K562 (cell line): ENCODE data around the gene CYP11A1. TPM values are rescaled to one million over a fixed set of nuclear protein-coding genes. Genes with fewer than 3 reads are reported as not detected.

Source experiments
- ATAC-seq: fragments of 200-7000 bp; cut with Tn5 transposase; 3 replicates; pipeline ENCODE4 v1.9.1; 2020; ENCODE audit warnings: moderate library complexity
- BruUV-seq: library from RNA; stranded (reverse); fragments of 400-500 nt; replicated peaks from 2 replicates; lab custom pipeline; 2021; lab: Mats Ljungman, UMichigan
- CTCF ChIA-PET: fragments of 300-600 bp; formaldehyde crosslinking; extraction: SDS; loops from one replicate; lab custom pipeline; 2021; ENCODE audit warnings: low intra/inter-chr PET ratio; lab: Yijun Ruan, JAX
- POLR2A ChIA-PET: fragments of 300-600, 350-650 bp; sonication (Branson Sonifier 250); formaldehyde crosslinking; extraction: SDS; loops from one replicate; lab custom pipeline; 2021; ENCODE audit warnings: antibody characterized with exemption, inconsistent platforms; lab: Yijun Ruan, JAX
- DNase-seq, 4 experiments: peaks; one replicate each; pipeline versions ENCODE4 v3.0.0 to v3.0.0-alpha.2; 2011 to 2018; ENCODE audit warnings: low spot score in 3 of 4, mixed read lengths in 3 of 4; ENCODE audit errors: extremely low read depth in 1 of 4
- FAIRE-seq: peaks from 2 replicates; lab custom pipeline; 2011; peaks lifted over from hg19 to GRCh38; lab: Jason Lieb, UNC
- H2AFZ ChIP-seq: 2 replicates; pipeline ENCODE4 v1.6.0; 2011; ENCODE audit warnings: low read depth, low read length, control low read depth, inconsistent platforms
- H3K27ac ChIP-seq: fragments of 200-600 bp; 3 replicates; pipeline ENCODE4 v1.8.0; 2011; ENCODE audit warnings: low read depth, mild to moderate bottlenecking, control low read depth, inconsistent platforms, low read length, moderate library complexity, mixed read lengths; ENCODE audit errors: extremely low read depth
- H3K27me3 ChIP-seq, 2 experiments: fragments of 300-600 bp in 1 of 2; 2 replicates in 1 of 2; 3 replicates in 1 of 2; pipeline versions ENCODE4 v1.6.0 to v1.8.0; 2011; ENCODE audit warnings: inconsistent platforms in 2 of 2, low read length in 2 of 2, mild to moderate bottlenecking in 1 of 2, mixed read lengths in 1 of 2, moderate library complexity in 1 of 2; ENCODE audit not compliant: control insufficient read depth in 2 of 2, insufficient read depth in 2 of 2
- H3K36me3 ChIP-seq: fragments of 300-600 bp; 3 replicates; pipeline ENCODE4 v1.8.0; 2011; ENCODE audit warnings: mild to moderate bottlenecking, low read length, inconsistent platforms; ENCODE audit not compliant: control insufficient read depth, insufficient read depth
- H3K4me1 ChIP-seq, 2 experiments: fragments of 200-600 bp in 1 of 2; replicated peaks in 1 of 2; 2 replicates in 1 of 2; 3 replicates in 1 of 2; pipeline versions ENCODE4 v1.5.1 to v1.8.0; 2011; ENCODE audit warnings: inconsistent platforms in 2 of 2, low read length in 2 of 2, mild to moderate bottlenecking in 1 of 2, mixed read lengths in 1 of 2, moderate library complexity in 1 of 2; ENCODE audit not compliant: control insufficient read depth in 2 of 2, insufficient read depth in 2 of 2
- H3K4me2 ChIP-seq: 2 replicates; pipeline ENCODE4 v1.6.1; 2011; ENCODE audit warnings: low read length, control low read depth, inconsistent platforms, mixed read lengths; ENCODE audit not compliant: insufficient read depth
- H3K4me3 ChIP-seq: fragments of 200-600 bp; sonication (generic), shearing (Covaris generic); 2 replicates; pipeline ENCODE4 v1.5.1; 2016; ENCODE audit warnings: control low read depth, inconsistent platforms
- H3K79me2 ChIP-seq: fragments of 200-600 bp; 3 replicates; pipeline ENCODE4 v1.8.0; 2011; ENCODE audit warnings: low read length, inconsistent platforms; ENCODE audit not compliant: control insufficient read depth, insufficient read depth
- H3K9ac ChIP-seq, 2 experiments: 2 replicates each; pipeline versions ENCODE4 v1.6.0 to v1.6.1; 2011; ENCODE audit warnings: low read depth in 2 of 2, low read length in 2 of 2, control low read depth in 1 of 2, inconsistent platforms in 1 of 2, mild to moderate bottlenecking in 1 of 2, mixed read lengths in 1 of 2; ENCODE audit not compliant: insufficient read depth in 1 of 2
- H3K9me1 ChIP-seq: one replicate; pipeline ENCODE4 v1.6.0; 2011; ENCODE audit warnings: inconsistent platforms, mild to moderate bottlenecking, low read length, moderate library complexity; ENCODE audit not compliant: control insufficient read depth, insufficient read depth
- H3K9me3 ChIP-seq: replicated peaks from 2 replicates; pipeline ENCODE4 v1.5.1; 2011; ENCODE audit warnings: low read depth, low read length, inconsistent platforms; ENCODE audit not compliant: control insufficient read depth, insufficient read depth
- H4K20me1 ChIP-seq: replicated peaks from 2 replicates; pipeline ENCODE4 v1.6.1; 2011; ENCODE audit warnings: low read length, inconsistent platforms, mixed read lengths; ENCODE audit not compliant: control insufficient read depth, insufficient read depth
- BCOR ChIP-seq: fragments of 450-650 bp; IDR thresholded peaks from 2 replicates; pipeline ENCODE4 v1.6.1; 2016
- DIDO1 ChIP-seq: fragments of 450-650 bp; IDR thresholded peaks from 2 replicates; pipeline ENCODE4 v1.6.1; 2016; ENCODE audit warnings: low read depth, missing biosample characterization, missing genetic modification characterization
- ETV5 ChIP-seq: sonication (generic); formaldehyde crosslinking; IDR thresholded peaks from 2 replicates; pipeline ENCODE4 v1.4.0; 2020; ENCODE audit warnings: low read depth, mild to moderate bottlenecking, missing genetic modification reagents
- FIP1L1 ChIP-seq: fragments of 200-400 bp; formaldehyde crosslinking; IDR thresholded peaks from 2 replicates; pipeline ENCODE4 v1.6.1; 2018; ENCODE audit warnings: mild to moderate bottlenecking, low read depth, low read length; ENCODE audit not compliant: poor library complexity, severe bottlenecking
- KDM1A ChIP-seq, 2 experiments: fragments of 450-650 bp; IDR thresholded peaks; 2 replicates each; pipeline ENCODE4 v1.6.1; 2016; ENCODE audit warnings: mild to moderate bottlenecking in 2 of 2
- NRF1 ChIP-seq, 2 experiments: fragments of 450-650 bp; IDR thresholded peaks in 1 of 2; conservative IDR thresholded peaks in 1 of 2; 2 replicates each; pipeline ENCODE4 v1.6.1; 2014; ENCODE audit warnings: mild to moderate bottlenecking in 2 of 2
- RBM25 ChIP-seq: fragments of 200-400 bp; formaldehyde crosslinking; IDR thresholded peaks from 2 replicates; pipeline ENCODE4 v1.6.1; 2018; ENCODE audit warnings: low read length, low read depth, moderate library complexity; ENCODE audit not compliant: severe bottlenecking
- SIN3A ChIP-seq, 2 experiments: fragments of 150-350 bp in 1 of 2; IDR thresholded peaks; 2 replicates each; pipeline ENCODE4 v1.6.1; 2011 to 2016; ENCODE audit warnings: borderline replicate concordance in 2 of 2, low read depth in 2 of 2, low read length in 2 of 2, mild to moderate bottlenecking in 2 of 2, moderate library complexity in 2 of 2; ENCODE audit not compliant: control insufficient read depth in 1 of 2
- SMARCA5 ChIP-seq: fragments of 450-650 bp; IDR thresholded peaks from 2 replicates; pipeline ENCODE4 v1.6.1; 2016
- YY1 ChIP-seq, 3 experiments: IDR thresholded peaks; 2 replicates each; pipeline ENCODE4 v1.6.1; 2011; ENCODE audit warnings: low read length in 2 of 3, mild to moderate bottlenecking in 2 of 3, moderate library complexity in 2 of 3, borderline replicate concordance in 1 of 3, control low read depth in 1 of 3, low read depth in 1 of 3; ENCODE audit not compliant: insufficient read depth in 3 of 3, insufficient replicate concordance in 2 of 3, control insufficient read depth in 1 of 3, insufficient read length in 1 of 3; ENCODE audit errors: extremely low read depth in 1 of 3
- ZFP36 ChIP-seq: fragments of 150-350 bp; IDR thresholded peaks from 2 replicates; pipeline ENCODE4 v1.6.1; 2018; ENCODE audit warnings: low read length, low read depth; ENCODE audit not compliant: partially characterized antibody
- WGBS: fragments of 100-300 bp; shearing (Covaris generic); methylation state at CpG from one replicate; pipeline ENCODE4 v1.1.6; 2016; ENCODE audit warnings: low coverage, mixed read lengths; ENCODE audit not compliant: insufficient coverage; ENCODE audit errors: missing lambda C conversion rate; 5-methylcytosine and 5-hydroxymethylcytosine counted together
- in situ Hi-C: fragments of 300-500 bp; cut with MboI; formaldehyde crosslinking; loops from 4 replicates; pipeline ENCODE4 v1.15.0; 2018; ENCODE audit warnings: inconsistent platforms, mixed read lengths
- intact Hi-C: fragments of 100-400 bp; cut with micrococcal nuclease; formaldehyde crosslinking; loops from 2 replicates; pipeline ENCODE4 v1.14.2; 2022
- polyA plus RNA-seq, 8 experiments: library from polyadenylated mRNA; depleted of rRNA in 4 of 8; stranded (reverse) in 5 of 8; unstranded in 3 of 8; fragments of >200 nt; fragmentation: Nextera tagmentation in 2 of 8; fragmentation: Illumina TruSeq in 1 of 8; extraction: Ambion mirVana in 2 of 8; extraction: Trizol in 1 of 8; gene quantifications; 2 replicates each; pipeline versions ENCODE4 v1.2.1 to v1.2.3, GENCODE V29; 2011 to 2014; ENCODE audit warnings: inconsistent platforms in 1 of 8, missing spikeins in 1 of 8
- total RNA-seq, 7 experiments: library from RNA; depleted of rRNA in 6 of 7; stranded (reverse); fragments of >200 nt in 6 of 7; fragmentation: Illumina TruSeq in 2 of 7; extraction: Trizol in 2 of 7; gene quantifications; 2 replicates each; pipeline versions ENCODE4 v1.2.1 to v1.2.3, GENCODE V29; 2011 to 2021; ENCODE audit warnings: low replicate concordance in 1 of 7
- TF ChIP-seq, protein P1 (sequence below): IDR thresholded peaks from 3 replicates; pipeline ENCODE4 v1.6.1; 2011; ENCODE audit warnings: borderline replicate concordance, mild to moderate bottlenecking; ENCODE audit not compliant: insufficient read length, insufficient read depth
- TF ChIP-seq, protein P2 (sequence below): fragments of 450-650 bp; IDR thresholded peaks from 2 replicates; pipeline ENCODE4 v1.6.1; 2018; ENCODE audit warnings: mild to moderate bottlenecking, low read depth; ENCODE audit not compliant: partially characterized antibody
- TF ChIP-seq, protein P3 (sequence below): sonication (generic); formaldehyde crosslinking; IDR thresholded peaks from 2 replicates; pipeline ENCODE4 v1.8.0; 2022; ENCODE audit warnings: missing genetic modification reagents, mild to moderate bottlenecking, borderline replicate concordance

CYP11A1 gene
- total and polyA plus RNA-seq, 9 of the 15 experiments (the other 6 are each of a cell fraction or from before 2014, with no cell fraction given): 0.06 to 0.24 (median 0.10) TPM; not detected in 4

DNA sequence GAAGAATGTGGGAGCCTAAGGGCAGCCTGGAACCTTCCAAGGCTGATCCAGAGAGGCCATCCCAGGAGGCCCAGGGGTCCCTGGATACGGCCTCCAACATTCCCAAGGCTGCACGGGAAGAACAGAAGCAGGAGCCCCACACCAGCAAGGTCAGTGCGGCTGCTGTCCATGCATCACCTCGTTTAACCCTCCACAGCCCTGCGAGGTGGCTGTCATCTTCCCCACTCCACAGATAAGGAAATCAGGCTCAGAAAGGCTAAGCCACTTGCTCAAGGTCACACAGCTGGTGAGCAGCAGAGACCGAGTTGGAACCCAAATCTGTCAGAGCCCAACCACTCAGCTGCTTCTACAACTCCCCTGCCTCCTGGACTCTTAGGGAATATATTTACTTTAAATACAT is 44.7 kb upstream of the CYP11A1 start:
- no peaks in the 10 kb centered on the region for H3K27me3 ChIP-seq
- in situ Hi-C loops: no loop called here
- no peak overlapping the region for H3K4me3 ChIP-seq
- FAIRE-seq: no peak
- peaks cover 3% of the 10 kb centered on the region for H3K9me1 ChIP-seq
- H3K36me3 ChIP-seq: peaks cover 70% of the 10 kb centered on the region; the same call in 2 of the 3 replicates
- intact Hi-C loops: no loop called here
- no peaks in the 10 kb centered on the region for H3K9me3 ChIP-seq
- BruUV-seq: no TSS peak
- CTCF ChIA-PET: no interaction called here
- WGBS: 47% methylated on average over 6 of the region's 6 CpGs
- no peak for DNase-seq
- TF ChIP-seq YY1 (IDR thresholded peaks at IDR 0.05; ENCODE audit: borderline replicate concordance in 1 of 3, control insufficient read depth in 1 of 3, extremely low read depth in 1 of 3, insufficient read depth in 3 of 3, insufficient read length in 1 of 3, insufficient replicate concordance in 2 of 3, low read depth in 1 of 3, low read length in 2 of 3): no peak
- peak; percentile 49; the same call in 1 of the 2 replicates for TF ChIP-seq SMARCA5
- TF ChIP-seq, protein P1, sequence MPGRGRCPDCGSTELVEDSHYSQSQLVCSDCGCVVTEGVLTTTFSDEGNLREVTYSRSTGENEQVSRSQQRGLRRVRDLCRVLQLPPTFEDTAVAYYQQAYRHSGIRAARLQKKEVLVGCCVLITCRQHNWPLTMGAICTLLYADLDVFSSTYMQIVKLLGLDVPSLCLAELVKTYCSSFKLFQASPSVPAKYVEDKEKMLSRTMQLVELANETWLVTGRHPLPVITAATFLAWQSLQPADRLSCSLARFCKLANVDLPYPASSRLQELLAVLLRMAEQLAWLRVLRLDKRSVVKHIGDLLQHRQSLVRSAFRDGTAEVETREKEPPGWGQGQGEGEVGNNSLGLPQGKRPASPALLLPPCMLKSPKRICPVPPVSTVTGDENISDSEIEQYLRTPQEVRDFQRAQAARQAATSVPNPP: no peak
- no peak for TF ChIP-seq FIP1L1
- TF ChIP-seq BCOR: peak; percentile 78
- TF ChIP-seq ETV5 (CRISPR knock-in tag): no peak
- no peak for TF ChIP-seq SIN3A (IDR thresholded peaks at IDR 0.05; ENCODE audit: borderline replicate concordance in 2 of 2, control insufficient read depth in 1 of 2, low read depth in 2 of 2, low read length in 2 of 2)
- TF ChIP-seq ZFP36: peak; percentile 83
- TF ChIP-seq DIDO1 (tag): no peak
- peak; percentile 74 for TF ChIP-seq RBM25
- TF ChIP-seq, protein P2, sequence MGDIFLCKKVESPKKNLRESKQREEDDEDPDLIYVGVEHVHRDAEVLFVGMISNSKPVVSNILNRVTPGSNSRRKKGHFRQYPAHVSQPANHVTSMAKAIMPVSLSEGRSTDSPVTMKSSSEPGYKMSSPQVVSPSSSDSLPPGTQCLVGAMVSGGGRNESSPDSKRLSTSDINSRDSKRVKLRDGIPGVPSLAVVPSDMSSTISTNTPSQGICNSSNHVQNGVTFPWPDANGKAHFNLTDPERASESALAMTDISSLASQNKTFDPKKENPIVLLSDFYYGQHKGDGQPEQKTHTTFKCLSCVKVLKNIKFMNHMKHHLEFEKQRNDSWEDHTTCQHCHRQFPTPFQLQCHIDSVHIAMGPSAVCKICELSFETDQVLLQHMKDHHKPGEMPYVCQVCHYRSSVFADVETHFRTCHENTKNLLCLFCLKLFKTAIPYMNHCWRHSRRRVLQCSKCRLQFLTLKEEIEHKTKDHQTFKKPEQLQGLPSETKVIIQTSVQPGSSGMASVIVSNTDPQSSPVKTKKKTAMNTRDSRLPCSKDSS: no peak
- no peak for TF ChIP-seq NRF1 (conservative IDR thresholded peaks at IDR 0.05 in 1 of 2, IDR thresholded peaks at IDR 0.05 in 1 of 2)
- peak; percentile 34 to 50; a peak in 2 of 4 replicates for TF ChIP-seq KDM1A (IDR thresholded peaks at IDR 0.05)
- TF ChIP-seq, protein P3, sequence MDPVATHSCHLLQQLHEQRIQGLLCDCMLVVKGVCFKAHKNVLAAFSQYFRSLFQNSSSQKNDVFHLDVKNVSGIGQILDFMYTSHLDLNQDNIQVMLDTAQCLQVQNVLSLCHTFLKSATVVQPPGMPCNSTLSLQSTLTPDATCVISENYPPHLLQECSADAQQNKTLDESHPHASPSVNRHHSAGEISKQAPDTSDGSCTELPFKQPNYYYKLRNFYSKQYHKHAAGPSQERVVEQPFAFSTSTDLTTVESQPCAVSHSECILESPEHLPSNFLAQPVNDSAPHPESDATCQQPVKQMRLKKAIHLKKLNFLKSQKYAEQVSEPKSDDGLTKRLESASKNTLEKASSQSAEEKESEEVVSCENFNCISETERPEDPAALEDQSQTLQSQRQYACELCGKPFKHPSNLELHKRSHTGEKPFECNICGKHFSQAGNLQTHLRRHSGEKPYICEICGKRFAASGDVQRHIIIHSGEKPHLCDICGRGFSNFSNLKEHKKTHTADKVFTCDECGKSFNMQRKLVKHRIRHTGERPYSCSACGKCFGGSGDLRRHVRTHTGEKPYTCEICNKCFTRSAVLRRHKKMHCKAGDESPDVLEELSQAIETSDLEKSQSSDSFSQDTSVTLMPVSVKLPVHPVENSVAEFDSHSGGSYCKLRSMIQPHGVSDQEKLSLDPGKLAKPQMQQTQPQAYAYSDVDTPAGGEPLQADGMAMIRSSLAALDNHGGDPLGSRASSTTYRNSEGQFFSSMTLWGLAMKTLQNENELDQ (CRISPR knock-in tag): no peak
- H3K4me1 ChIP-seq: peaks cover 10 to 45% of the 10 kb centered on the region in 2 experiments; a peak in 4 of 5 replicates
- POLR2A ChIA-PET: interaction anchor here (0.7 to 3.5 kb wide), 4 partner anchors 10 to 506 kb away, joined by 3 to 24 read pairs (median 6); no protein-coding TSS in a partner anchor
- no peak overlapping the region for H2AFZ ChIP-seq
- peak overlapping the region in 1 of 2 experiments; percentile 55; a peak in 2 of 4 replicates for H3K9ac ChIP-seq
- ATAC-seq: no peak
- no peak overlapping the region for H3K27ac ChIP-seq
- H4K20me1 ChIP-seq: no peaks in the 10 kb centered on the region
- no peaks in the 10 kb centered on the region for H3K79me2 ChIP-seq
- H3K4me2 ChIP-seq: no peak overlapping the region
